Measurements from ENCODE around the gene CNGA4. TPM values are rescaled to one million over a fixed set of nuclear protein-coding genes. Genes with fewer than 3 reads are reported as not detected.

The CNGA4 gene
- total RNA-seq, 1 donor from 2014 or later = not detected

DNA sequence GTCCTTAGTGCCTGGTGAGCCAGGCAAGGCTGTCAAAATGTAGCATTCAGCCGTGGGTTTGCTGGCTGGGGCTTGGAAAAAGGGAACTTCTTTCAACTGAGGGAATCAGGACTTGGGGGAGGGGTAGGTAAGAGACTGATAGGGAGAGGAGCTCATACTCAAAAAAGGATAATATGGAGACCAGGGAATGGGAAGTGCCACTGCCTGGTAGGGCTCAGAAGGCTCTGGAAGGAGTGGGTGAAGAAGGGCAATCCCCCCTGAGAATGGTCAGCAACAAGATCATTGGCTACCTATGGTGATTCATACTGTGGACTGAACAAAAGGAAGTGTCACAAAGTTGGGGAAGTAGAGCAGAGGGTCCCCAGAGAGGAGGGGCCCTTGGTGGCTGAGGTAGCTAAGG lies 1.9 kb downstream of the CNGA4 start:
- H3K4me3 ChIP-seq = no peak overlapping the region
- Mint-ChIP-seq H3K4me3 (peak overlapping the region; percentile 18), H3K27me3 (ENCODE audit: insufficient read depth, low read depth) (peaks cover 11% of the 10 kb centered on the region), H3K36me3 (no peaks in the 10 kb centered on the region), H3K4me1 (peaks cover 8% of the 10 kb centered on the region), H3K27ac (peak overlapping the region; percentile 7), H3K9me3 (peaks cover 6% of the 10 kb centered on the region)
- no peak overlapping the region for H2AFZ ChIP-seq (replicated peaks)
- H3K27me3 ChIP-seq = no peaks in the 10 kb centered on the region
- H3K9me3 ChIP-seq (ENCODE audit: low read depth) = no peaks in the 10 kb centered on the region
- peaks cover 5% of the 10 kb centered on the region for H3F3A ChIP-seq (ENCODE audit: low read depth)
- no peak overlapping the region for H3K9ac ChIP-seq
- H3K79me2 ChIP-seq (ENCODE audit: low read depth) = no peaks in the 10 kb centered on the region
- TF ChIP-seq EZH2phosphoT487 (IDR thresholded peaks at IDR 0.05) (no peak), EZH2 (IDR thresholded peaks at IDR 0.05) (no peak)
- TF ChIP-seq, protein P1, sequence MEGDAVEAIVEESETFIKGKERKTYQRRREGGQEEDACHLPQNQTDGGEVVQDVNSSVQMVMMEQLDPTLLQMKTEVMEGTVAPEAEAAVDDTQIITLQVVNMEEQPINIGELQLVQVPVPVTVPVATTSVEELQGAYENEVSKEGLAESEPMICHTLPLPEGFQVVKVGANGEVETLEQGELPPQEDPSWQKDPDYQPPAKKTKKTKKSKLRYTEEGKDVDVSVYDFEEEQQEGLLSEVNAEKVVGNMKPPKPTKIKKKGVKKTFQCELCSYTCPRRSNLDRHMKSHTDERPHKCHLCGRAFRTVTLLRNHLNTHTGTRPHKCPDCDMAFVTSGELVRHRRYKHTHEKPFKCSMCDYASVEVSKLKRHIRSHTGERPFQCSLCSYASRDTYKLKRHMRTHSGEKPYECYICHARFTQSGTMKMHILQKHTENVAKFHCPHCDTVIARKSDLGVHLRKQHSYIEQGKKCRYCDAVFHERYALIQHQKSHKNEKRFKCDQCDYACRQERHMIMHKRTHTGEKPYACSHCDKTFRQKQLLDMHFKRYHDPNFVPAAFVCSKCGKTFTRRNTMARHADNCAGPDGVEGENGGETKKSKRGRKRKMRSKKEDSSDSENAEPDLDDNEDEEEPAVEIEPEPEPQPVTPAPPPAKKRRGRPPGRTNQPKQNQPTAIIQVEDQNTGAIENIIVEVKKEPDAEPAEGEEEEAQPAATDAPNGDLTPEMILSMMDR (IDR thresholded peaks at IDR 0.05) = no peak
- H3K27ac ChIP-seq = no peak overlapping the region
- DNase-seq (ENCODE audit: low spot score) = no peak
- no peaks in the 10 kb centered on the region for H3K36me3 ChIP-seq
- H4K20me1 ChIP-seq (ENCODE audit: low read depth) = no peaks in the 10 kb centered on the region
- H3K4me1 ChIP-seq = no peaks in the 10 kb centered on the region
- no peak overlapping the region for H3K4me2 ChIP-seq

DNA sequence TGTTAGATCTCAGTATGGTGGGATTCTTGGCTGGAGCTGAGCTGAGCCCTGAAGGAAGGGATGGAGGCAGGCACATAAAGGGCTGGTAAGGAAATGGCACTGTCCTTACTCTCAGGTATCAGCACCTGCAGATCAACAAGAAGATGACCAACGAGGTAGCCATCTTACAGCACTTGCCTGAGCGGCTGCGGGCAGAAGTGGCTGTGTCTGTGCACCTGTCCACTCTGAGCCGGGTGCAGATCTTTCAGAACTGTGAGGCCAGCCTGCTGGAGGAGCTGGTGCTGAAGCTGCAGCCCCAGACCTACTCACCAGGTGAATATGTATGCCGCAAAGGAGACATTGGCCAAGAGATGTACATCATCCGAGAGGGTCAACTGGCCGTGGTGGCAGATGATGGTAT lies 2.4 kb downstream of the CNGA4 start:
- Histone ChIP-seq H2AFZ (replicated peaks) (no peak overlapping the region), H3K79me2 (ENCODE audit: low read depth) (no peaks in the 10 kb centered on the region), H4K20me1 (ENCODE audit: low read depth) (no peaks in the 10 kb centered on the region), H3K4me2 (no peak overlapping the region), H3K9me3 (ENCODE audit: low read depth) (no peaks in the 10 kb centered on the region), H3K36me3 (no peaks in the 10 kb centered on the region), H3K9ac (no peak overlapping the region), H3K4me3 (no peak overlapping the region), H3K27me3 (no peaks in the 10 kb centered on the region), H3F3A (ENCODE audit: low read depth) (no peaks in the 10 kb centered on the region), H3K27ac (no peak overlapping the region), H3K4me1 (no peaks in the 10 kb centered on the region)
- DNase-seq (ENCODE audit: low spot score) = no peak
- Mint-ChIP-seq H3K4me3 (no peak overlapping the region), H3K36me3 (no peaks in the 10 kb centered on the region), H3K4me1 (peaks cover 8% of the 10 kb centered on the region), H3K27ac (no peak overlapping the region), H3K9me3 (peaks cover 6% of the 10 kb centered on the region), H3K27me3 (ENCODE audit: insufficient read depth, low read depth) (peaks cover 11% of the 10 kb centered on the region)
- TF ChIP-seq, protein P1 (IDR thresholded peaks at IDR 0.05) = no peak
- no peak for TF ChIP-seq EZH2phosphoT487 (IDR thresholded peaks at IDR 0.05)
- no peak for TF ChIP-seq EZH2 (IDR thresholded peaks at IDR 0.05)

DNA sequence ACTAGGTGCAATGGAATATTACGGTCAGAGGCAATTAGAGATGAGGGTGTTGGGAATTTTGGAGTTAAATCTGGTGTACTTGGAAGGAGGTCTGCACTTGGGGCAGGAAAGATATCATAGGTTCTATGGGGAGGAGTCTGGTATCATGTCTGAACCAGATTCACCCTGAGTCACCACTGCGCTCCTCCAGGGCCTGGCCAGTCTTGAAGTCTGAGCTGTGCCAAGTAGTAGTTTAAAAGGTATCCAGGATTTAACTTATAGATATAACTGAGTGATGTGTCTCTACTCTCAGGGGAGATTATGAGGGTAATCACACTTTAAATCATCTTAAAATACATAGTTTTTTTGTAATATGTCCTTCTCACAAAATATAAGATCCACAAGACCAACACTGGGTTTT lies 6.6 kb downstream of the CNGA4 start:
- H3K4me3 ChIP-seq = no peak overlapping the region
- Mint-ChIP-seq H3K36me3 (no peaks in the 10 kb centered on the region), H3K4me3 (no peak overlapping the region), H3K9me3 (peaks cover 3% of the 10 kb centered on the region), H3K4me1 (peaks cover 8% of the 10 kb centered on the region), H3K27me3 (ENCODE audit: insufficient read depth, low read depth) (peaks cover 7% of the 10 kb centered on the region), H3K27ac (no peak overlapping the region)
- no peaks in the 10 kb centered on the region for H3K36me3 ChIP-seq
- no peak for DNase-seq (ENCODE audit: low spot score)
- H3K27ac ChIP-seq = no peak overlapping the region
- no peak overlapping the region for H3K9ac ChIP-seq
- H4K20me1 ChIP-seq (ENCODE audit: low read depth) = no peaks in the 10 kb centered on the region
- no peaks in the 10 kb centered on the region for H3K27me3 ChIP-seq
- TF ChIP-seq EZH2 (IDR thresholded peaks at IDR 0.05) (no peak), EZH2phosphoT487 (IDR thresholded peaks at IDR 0.05) (no peak)
- TF ChIP-seq, protein P1 (IDR thresholded peaks at IDR 0.05) = no peak
- no peak overlapping the region for H2AFZ ChIP-seq (replicated peaks)
- no peak overlapping the region for H3K4me2 ChIP-seq
- no peaks in the 10 kb centered on the region for H3K9me3 ChIP-seq (ENCODE audit: low read depth)
- H3K79me2 ChIP-seq (ENCODE audit: low read depth) = no peaks in the 10 kb centered on the region
- no peaks in the 10 kb centered on the region for H3K4me1 ChIP-seq
- no peaks in the 10 kb centered on the region for H3F3A ChIP-seq (ENCODE audit: low read depth)

Measured in neural progenitor cell (in vitro differentiated cells).